Stimulated activated naive CD4-positive, alpha-beta T cell treated with Interleukin-2 at 50 U/mL for 16 hours (primary cell): Measurements from ENCODE around the gene KRT76.

ENCODE experiments used
- DNase-seq: peaks from one replicate; lab custom pipeline; 2025; lab: John Stamatoyannopoulos, UW

KRT76 gene

DNA sequence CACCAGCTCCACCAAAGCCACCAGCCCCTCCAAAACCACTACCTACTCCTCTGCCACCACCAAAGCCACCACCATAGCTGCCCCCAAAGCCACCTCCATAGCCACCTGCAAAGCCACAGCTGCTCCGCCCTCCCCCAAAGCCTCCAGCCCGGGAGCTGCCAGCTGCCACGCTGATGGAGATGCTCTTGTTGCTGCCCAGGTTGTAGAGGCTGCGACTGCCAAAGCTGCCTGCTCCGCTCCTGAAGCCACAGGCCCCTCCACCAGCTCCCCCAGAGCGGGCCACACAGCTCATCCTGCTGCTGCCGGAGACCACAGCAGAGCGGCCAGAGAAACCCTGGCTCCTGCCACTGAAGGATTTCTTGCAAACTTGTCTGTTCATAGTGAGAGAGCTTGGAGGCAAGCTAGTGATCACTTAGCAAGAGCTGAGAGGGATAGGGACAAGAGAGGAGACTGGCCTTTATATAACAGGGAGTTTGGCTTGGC, at the start of gene KRT76:
KRT76 (minus strand) TSS at position 433 of the 483 bp plus-strand sequence; CDS start at position 379, 54 bp downstream.
- DNase-seq = no peak

DNA sequence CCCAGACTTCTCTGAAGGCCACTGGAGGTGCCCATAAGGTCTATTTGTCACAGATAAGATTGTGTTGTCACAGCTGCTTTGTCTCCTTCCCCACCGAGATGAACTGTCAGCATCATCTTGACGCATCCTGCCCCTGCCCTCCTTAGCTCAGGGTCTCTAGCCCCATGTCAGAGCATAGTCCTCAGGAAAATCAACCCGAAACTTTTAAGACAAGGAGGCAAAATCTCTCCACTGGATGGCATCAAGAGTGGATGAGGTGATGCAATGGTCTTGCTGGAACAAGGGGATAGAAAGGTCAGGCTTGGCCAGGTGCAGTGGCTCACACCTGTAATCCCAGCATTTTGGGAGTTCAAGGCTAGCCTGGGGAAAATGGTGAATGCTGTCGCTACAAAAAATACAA, 48.8 kb upstream of the KRT76 start:
- DNase-seq = no peak

DNA sequence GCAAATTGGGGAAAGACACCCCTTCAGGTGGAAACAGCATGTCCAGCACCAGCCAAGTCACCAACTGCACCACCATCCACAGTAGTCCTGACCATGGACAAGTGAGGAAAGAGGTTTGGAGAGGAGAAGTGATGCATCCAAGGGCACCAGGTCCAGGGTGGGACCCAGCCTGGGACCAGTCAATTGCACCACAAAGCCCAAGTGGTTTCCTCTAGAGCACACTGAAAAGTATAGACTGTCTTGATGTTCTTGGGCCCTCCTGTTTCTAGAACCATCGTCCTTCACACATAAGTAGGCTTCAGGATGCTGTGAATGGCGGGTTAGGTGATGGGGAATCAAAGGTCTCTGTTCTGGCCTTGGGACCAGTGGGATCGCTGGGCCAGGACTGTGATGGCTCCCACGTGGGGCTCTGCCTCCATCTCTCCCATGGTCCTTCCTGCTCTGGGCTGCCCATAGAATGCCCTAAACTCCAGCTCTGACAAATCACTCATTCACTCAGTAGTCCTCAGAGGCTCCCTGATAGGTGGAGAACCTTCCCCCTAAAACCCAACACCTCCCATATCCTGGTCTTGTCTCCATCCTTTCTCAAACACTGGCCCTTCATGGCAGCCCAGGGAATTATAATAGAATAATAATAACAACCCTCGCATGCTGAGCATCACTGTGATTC, 47.7 kb upstream of the KRT76 start:
- no peak for DNase-seq

DNA sequence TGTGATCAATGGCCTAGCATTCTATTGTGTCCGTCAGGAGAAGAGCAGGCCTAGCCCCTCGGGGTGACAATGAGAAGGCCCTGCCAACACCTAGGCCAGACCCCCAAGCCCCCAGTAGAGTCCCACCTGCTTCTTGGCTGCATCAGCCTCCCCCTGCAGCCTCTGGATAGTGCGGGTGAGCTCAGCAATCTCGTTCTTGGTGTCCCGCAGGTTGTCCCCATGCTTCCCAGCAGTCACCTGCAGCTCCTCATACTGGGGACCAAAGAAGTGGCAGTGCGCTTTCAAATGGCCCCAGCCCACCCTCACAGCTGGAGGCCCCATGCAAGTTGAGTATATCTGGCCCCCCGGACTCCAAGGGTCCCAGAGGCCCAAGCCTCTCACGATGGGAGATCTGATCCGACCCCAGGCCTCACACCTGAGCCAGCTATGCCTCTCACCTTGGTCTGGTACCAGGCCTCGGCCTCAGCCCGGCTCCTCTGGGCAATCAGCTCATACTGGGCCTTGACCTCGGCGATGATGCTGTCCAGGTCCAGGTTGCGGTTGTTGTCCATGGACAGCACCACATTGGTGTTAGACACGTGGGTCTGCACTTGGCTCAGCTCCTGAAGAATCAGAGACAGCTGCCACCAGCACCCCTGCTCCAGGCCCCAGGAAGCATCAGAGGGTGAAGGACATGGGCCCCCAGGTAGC, 46.8 kb upstream of the KRT76 start:
- no peak for DNase-seq

DNA sequence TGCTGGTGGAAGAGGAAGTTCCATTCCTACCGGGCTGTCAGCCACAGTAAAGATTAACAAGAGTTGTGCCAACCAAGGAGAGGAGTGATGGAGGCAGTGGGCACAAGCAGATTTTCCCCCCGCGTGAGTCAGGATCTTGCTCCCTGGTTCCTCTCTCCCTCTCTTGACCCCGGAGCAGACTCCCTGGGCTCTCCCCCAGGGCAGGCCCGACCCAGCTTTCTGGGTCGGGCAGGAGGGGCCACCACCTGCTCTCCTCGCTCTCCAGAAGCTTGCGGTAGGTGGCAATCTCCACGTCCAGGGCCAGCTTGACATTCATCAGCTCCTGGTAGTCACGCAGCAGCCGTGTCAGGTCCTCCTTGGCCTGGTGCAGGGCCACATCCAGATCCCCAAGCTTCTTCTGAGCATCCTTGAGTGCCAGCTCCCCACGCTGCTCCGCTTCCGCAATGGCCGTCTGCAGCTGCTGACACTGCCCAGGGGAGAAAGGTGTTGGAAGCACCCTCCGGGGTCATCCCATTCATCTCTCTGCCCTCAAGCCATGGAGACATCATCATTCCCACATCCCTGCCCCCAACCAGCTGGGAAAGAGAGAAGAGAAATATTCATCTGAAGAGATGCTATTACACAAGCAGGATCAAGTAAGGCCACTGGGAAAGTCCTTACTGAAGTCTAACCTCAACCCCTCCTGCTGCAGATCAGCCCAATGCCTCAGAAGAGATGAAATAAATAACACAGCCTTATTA, 45.8 kb upstream of the KRT76 start:
- no peak for DNase-seq

DNA sequence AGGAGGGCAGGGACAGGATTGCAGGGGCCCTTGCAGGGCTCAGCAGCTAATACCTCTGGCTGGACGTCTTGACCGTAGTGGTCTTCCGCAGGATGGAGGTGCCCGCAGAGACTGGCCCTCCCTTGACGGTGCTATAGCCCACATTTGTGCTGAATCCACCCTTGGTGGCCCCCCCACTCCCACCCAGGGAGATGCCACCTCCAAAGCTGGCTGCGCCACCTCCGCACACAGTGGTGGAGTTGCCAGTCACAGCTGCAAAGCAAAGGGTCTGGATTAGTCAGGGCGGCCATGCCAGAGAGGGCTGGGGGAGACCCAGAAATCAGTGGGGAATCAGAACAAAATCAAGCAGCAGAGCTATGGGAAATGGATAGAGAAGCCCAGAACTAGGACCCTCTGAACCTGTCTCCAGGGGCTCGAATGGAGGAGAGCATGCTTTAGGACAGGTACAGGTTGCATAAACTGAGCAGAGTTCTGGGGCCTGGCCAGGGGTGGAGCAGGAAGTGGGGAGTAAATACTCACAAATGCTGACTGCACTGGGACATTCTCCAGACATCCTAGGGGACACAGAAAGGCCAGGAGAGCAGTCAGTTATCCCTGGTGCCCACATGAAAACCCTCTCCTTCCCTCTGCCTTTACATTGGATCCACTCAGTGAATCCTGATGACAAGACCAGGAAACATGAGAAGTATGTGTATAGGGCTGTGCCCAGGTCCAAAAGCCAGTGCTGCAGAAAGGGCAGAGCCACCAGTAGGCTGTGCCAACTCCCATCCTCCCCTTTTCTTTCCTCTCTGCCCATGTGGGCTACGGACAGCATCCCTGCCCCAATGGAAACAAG, 44.9 kb upstream of the KRT76 start:
- no peak for DNase-seq

DNA sequence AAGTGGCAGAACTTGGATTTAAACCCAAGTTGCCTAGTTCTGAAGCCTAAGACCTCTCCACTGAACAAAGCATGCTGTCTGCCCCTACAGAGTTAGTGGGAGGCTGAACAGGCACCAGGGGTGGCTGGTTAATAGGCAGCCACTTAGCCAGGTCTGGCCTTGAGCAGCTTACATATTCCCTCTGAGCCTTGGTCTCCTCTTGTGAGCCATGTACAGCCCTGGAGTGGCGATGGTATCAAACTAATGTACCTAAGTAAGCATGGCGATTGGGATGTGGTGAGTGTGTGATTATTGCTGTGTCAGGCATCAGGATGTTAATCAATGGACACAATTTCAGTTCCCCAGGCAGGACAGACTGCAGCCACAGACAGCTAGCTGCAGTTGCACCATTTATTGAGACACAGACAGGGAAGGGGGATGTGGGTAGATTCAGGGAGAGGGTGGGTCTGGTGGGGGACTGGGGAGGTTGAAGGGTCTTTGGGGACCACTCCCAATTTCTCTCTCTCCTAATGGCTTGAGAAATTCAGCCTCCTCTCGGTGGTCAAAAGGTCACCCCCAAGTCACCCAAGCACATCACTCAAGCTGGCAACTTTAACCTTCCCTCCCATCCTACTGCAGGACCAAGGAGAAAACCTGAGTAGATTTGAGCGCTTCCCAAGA, 44.1 kb upstream of the KRT76 start:
- DNase-seq = no peak

DNA sequence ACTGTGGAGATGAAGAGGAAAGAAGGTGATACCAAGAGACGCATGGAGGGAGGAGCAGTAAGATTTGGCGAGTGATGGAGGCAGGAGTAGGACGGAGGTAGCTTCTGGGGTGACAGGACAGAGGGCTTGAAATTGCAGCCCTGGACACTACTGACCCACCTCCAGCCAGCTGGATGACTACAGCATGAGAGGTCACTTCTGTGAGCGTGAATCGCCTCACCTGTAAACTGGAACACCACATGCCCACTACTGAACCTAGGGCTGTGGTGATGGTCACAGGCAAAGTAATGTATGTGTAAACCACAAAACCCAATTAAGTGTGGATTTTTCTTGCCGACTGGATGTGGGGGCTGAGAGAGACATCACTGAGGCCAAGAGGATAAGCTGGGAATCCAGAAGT, 43.4 kb upstream of the KRT76 start:
- no peak for DNase-seq

DNA sequence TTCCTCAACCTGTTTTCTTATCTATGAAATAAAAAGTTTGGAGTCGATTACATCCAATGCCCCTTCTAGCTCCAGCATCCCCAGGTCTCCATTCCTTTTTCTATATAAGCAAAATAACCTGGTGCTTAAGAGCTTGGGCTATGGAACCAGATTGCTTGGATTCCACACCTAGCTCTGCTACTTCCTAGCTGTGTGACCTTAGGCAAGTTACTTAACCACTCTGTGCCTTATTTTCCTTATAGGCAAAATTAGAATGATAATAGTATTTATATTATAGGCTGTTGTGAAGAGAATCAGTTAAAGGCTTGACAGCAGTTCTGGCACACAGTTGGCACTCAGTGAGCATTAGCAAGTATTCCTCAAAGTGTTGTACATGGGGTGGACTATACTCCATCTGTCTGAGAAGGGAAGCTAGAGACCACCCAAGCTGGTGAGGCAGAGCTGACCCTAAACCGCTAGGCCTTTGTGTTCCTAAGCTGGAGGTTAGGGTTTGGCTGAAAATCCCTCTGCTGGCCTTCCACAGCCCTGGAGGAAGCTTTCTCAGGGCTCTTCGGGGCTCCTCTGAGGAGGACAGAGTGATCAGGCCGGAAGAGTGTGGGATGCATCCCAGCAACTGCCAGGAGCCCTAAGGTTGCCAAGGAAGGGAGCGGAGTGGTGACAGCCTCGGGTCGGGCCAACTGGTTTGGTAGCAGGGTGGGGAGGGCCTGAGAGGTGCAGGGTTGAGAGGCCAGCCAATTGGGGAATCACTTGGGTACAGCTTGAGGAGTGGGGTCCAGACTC, 42.8 kb upstream of the KRT76 start:
- no peak for DNase-seq

DNA sequence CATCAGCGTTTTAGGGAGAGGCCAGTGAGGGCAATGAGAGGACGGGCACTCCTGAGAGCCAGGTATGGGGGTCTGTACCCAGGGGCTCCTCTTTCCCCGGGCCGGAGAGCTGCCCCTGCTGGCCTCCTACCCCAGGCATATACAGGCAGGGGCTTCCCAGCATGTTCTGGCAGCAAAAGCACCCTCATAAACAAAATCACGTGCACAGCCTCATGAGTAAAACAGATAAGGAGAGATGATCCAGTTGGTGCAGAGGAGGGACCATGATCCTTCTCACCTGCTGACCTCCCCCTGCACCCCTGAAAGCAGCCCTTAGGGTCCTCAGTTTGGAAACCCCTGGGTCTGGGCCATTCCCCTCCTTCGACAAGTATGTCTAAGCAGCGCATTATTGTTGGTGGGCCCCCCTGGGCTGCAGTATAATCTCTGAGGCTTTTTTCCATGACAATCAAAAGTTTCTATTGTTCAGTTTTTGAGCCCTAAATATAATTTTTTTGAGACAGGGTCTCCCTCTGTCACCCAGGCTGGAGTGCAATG, 41.8 kb upstream of the KRT76 start:
- DNase-seq = no peak

DNA sequence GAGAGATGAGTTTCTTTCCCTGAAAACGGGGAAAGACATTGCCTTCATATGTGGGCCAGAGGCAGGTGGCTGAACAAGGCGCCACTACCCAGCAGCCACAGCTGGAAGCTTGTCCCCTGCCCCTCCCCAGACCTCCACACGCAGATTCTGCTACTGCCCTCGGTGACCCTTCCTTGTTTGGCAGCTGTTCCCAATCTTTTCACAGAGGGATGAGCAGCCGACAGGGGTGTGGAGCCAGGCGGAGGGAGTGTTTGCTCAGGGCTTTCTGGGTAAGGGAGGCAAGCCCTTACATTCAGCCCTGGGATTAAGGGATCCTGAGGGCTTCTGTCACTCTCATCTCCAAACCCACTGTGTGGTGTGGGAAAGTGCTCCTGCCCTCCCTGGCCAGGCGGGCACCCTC, 41.2 kb upstream of the KRT76 start:
- no peak for DNase-seq

DNA sequence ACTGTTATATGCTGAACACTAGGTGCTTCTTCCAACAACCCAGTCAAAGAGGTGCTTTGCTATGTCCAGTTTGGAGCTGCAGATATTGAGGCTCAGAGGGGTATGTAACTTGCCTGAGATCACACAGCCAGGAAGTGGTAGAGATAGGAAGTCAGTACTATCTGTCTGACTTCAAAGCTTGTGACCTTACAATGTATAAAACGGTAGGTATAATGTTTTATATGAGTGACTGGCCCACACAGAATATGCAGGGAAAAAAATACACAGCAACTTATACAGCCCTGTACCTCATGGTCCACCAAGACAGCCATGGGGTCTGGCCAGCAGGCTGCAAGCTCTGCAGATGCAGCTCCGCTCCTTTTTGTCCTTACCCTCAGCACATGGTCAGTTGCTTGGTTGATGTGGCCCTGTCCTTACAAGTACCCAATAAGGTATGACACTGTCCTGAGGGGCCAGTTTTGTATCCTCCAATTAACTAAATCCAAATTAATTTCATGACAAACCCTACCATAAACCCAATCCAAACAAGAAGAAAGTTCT, 40.6 kb upstream of the KRT76 start:
- no peak for DNase-seq

DNA sequence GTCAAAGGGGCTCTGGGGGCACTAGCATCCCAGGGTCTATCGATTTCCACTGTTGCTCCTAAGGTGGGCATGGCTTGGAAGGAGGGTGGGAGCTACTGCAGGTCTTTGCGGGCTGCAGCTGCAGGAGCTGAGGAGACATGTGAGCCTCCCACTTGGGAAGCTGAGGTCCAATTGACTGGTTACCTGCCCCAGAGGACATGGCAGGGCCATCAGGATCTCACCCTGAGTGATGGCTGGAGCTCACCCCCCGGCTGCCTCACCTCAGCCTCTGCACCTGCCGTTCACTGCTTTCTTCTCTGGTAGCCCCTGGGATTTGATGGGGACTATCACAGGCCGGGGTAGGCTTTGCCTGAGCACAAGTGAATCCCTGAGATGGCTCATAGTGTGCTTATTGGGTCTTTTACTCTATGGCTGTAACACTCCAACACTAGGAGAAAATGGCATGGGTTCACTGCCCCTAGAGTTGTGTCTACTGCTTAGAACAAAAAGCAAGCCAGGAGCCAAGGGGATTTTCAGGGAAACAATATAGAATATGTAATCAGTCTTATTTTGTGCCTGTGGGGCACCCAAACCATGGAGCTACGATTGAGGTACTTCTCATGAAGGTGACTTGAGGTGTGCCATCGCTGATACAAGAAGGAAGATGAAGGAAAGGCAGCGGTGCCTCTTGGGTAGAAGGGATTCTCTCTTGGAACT, 40.0 kb upstream of the KRT76 start:
- no peak for DNase-seq

DNA sequence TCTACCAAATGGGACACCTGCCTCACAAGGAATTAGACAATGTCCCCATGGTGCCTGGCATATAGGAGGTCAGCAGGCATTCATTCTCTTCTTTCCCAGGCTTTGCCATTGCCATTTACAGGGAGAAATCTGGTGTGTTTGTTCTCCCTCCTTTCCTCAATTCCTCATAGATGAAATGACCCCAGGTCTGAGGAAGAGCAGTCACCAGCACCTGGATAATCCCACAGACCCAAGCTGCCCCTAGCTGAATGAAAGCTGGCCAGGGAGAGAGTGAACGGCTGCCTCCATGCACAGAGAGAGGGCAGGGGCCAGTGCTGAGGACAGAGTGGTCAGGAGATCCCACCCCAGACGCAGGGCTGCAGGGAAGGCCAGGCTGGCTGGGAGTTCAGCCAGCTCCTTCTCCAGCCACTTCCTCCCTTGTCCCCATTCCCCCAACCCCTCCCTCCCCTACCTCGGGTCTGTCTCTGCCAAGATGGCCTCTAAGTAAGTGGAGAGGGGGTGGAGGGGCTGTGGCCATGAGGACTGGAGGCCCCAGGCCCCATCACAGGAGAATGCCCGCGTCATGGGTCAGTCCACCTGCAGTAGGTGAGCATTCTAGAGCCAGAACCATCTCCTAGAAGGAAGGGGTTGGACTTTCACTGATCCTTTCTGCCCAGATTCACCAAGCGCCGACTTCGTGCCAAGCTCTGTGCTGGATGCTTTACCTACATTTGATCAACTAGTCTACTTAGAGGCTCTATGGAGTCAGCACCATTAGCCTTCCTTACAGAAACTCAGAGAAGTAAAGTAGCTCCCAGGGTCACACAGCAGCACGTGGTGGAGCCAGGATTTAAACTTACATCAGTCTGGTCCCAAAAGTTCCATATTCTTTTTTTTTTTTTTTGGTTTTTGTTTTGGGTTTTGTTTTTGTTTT, 38.8 kb upstream of the KRT76 start:
- DNase-seq = no peak

DNA sequence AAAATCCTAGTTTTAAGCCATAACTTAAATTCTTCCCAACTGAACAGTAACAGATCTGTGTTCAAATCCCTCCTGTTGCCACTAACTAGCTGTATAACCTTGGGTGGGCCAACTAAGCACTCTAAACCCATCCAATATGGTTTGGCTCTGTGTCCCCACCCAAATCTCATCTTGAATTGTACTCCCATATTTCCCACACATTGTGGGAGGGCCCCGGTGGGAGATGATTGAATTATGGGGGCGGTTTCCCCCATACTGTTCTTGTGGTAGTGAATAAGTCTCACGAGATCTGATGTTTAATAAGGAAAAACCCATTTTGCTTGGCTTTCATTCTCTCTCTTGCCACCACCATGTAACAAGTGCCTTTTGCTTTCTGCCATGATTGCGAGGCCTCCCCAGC, 38.0 kb upstream of the KRT76 start:
- DNase-seq = no peak

DNA sequence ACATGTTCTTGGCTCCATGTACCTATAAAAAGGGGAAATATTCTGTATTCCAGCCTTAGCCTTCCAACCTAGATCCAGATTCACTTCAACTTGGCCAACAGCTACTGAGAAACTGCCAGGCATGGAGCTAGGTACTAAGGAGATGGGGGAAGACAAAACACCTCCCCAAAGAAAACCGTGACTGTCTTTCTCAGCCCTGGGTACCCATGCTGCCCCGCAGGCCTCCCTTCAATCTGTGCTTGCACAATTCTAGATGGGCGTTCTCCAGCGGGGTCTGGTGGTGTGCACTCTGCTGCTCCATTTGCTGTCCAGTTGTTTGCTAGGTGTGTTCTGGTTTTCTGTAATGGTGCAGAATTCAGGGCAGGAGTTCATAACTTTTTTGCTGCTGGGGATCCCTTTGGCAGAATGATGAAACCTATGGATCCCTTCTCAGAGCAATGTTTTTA, 37.6 kb upstream of the KRT76 start:
- no peak for DNase-seq

DNA sequence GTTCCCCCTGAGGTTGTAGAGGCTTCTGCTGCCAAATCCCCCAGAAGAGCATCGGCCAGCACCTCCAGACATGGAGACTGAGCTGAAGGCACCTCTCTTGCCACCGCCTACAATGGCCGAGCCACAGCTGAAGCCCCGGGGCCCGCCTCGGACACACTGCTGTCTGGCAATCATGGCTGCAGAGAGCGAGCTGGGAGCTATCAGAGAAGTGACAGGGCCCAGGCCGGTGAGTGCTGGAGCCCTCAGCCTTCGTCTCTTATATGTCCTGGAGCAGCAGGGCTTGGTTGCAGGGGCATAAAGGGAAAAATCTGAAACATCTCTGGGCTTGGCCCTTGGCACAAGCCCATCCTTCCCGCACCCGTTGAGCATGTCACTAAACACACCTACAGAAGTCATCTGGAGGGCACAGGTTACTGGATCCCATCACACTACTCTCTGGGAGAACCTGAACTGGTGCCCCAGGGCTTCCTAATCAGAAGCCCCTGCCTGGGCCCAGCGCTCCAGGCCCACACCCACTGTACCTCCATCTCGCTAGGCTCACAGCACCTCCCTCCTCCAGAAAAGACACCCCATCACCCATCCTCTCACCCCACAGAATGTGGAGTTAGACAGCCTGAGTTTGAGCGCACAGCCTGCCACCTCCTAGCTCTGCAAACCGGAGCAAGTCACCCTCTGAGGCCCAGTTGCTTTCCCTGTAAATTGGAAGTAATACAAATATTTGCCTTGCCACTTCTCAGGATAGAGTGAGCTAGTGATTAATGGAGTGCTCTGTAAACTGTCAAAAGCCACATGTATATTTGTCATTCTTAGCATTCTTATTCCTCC, 37.0 kb upstream of the KRT76 start, which contains the start of gene KRT4:
KRT4 (minus strand) TSS at position 232 of the 825 bp plus-strand sequence; CDS start at position 174, 58 bp downstream.
- DNase-seq = no peak
